SK-N-SH (cell line): Measurements from ENCODE around the gene OVOL1. TPM values are rescaled to one million over a fixed set of nuclear protein-coding genes. Genes with fewer than 3 reads are reported as not detected.

Experiments used
- CTCF ChIA-PET: fragments of 300-600, 350-600 bp; formaldehyde crosslinking; extraction: SDS; loops from one replicate; lab custom pipeline; 2021; lab: Yijun Ruan, JAX
- POLR2A ChIA-PET: fragments of 350-600 bp; sonication (Branson Sonifier 250); formaldehyde crosslinking; extraction: SDS; loops from one replicate; lab custom pipeline; 2020; ENCODE audit warnings: antibody characterized with exemption, inconsistent platforms; lab: Yijun Ruan, JAX
- DNase-seq: peaks from one replicate; pipeline ENCODE4 v3.0.0; 2012
- H2AFZ ChIP-seq: fragments of 200-600 bp; sonication (generic); 2 replicates; pipeline ENCODE4 v1.8.1; 2016; ENCODE audit warnings: antibody characterized with exemption, mild to moderate bottlenecking, low read depth
- H3F3A ChIP-seq: fragments of 200-600 bp; sonication (generic); replicated peaks from 2 replicates; pipeline ENCODE3; 2016; ENCODE audit warnings: antibody characterized with exemption, mild to moderate bottlenecking; ENCODE audit not compliant: insufficient read depth
- H3K27ac ChIP-seq, 2 experiments: fragments of 200-500 bp in 1 of 2; fragments of 200-600 bp in 1 of 2; sonication (Bioruptor generic) in 1 of 2; sonication (generic), shearing (Covaris generic) in 1 of 2; 2 replicates each; pipeline versions ENCODE4 v1.5.1 to v1.6.1; 2014 to 2016; ENCODE audit warnings: low read depth in 2 of 2, inconsistent platforms in 1 of 2, low read length in 1 of 2, mild to moderate bottlenecking in 1 of 2, mixed read lengths in 1 of 2
- H3K27me3 ChIP-seq: fragments of 200-600 bp; sonication (generic), shearing (Covaris generic); 2 replicates; pipeline ENCODE4 v1.6.1; 2016; ENCODE audit warnings: mixed run types; ENCODE audit not compliant: insufficient read depth
- H3K36me3 ChIP-seq, 2 experiments: fragments of 200-500 bp in 1 of 2; fragments of 200-600 bp in 1 of 2; sonication (Bioruptor generic) in 1 of 2; sonication (generic) in 1 of 2; replicated peaks in 1 of 2; 2 replicates each; pipeline versions ENCODE3 to v1.5.1; 2014 to 2016; ENCODE audit warnings: low read length in 1 of 2, mild to moderate bottlenecking in 1 of 2; ENCODE audit not compliant: insufficient read depth in 2 of 2, control insufficient read depth in 1 of 2
- H3K4me1 ChIP-seq, 2 experiments: fragments of 200-500 bp in 1 of 2; fragments of 200-600 bp in 1 of 2; sonication (Bioruptor generic) in 1 of 2; sonication (generic), shearing (Covaris generic) in 1 of 2; 2 replicates each; pipeline versions ENCODE4 v1.5.1 to v1.6.1; 2014 to 2016; ENCODE audit warnings: low read depth in 1 of 2, low read length in 1 of 2, mixed run types in 1 of 2; ENCODE audit not compliant: insufficient read depth in 2 of 2, control insufficient read depth in 1 of 2
- H3K4me2 ChIP-seq: fragments of 200-600 bp; sonication (generic), shearing (Covaris generic); 2 replicates; pipeline ENCODE4 v1.6.1; 2017; ENCODE audit warnings: mixed run types
- H3K4me3 ChIP-seq, 2 experiments: fragments of 200-500 bp in 1 of 2; fragments of 200-600 bp in 1 of 2; sonication (Bioruptor generic) in 1 of 2; sonication (generic), shearing (Covaris generic) in 1 of 2; 2 replicates each; pipeline versions ENCODE4 v1.5.1 to v1.8.1; 2014 to 2016; ENCODE audit warnings: low read depth in 2 of 2, inconsistent platforms in 1 of 2, low read length in 1 of 2, mild to moderate bottlenecking in 1 of 2, mixed read lengths in 1 of 2, moderate library complexity in 1 of 2
- H3K79me2 ChIP-seq: fragments of 200-600 bp; sonication (generic); 2 replicates; pipeline ENCODE4 v1.8.1; 2017; ENCODE audit warnings: mild to moderate bottlenecking; ENCODE audit not compliant: insufficient read depth
- H3K9ac ChIP-seq: fragments of 200-600 bp; sonication (generic); 2 replicates; pipeline ENCODE4 v1.6.1; 2017; ENCODE audit warnings: mixed run types
- H3K9me2 ChIP-seq: fragments of 200-600 bp; sonication (generic); 2 replicates; pipeline ENCODE4 v1.6.1; 2017; ENCODE audit warnings: mixed run types
- H3K9me3 ChIP-seq: fragments of 200-600 bp; sonication (generic); 2 replicates; pipeline ENCODE4 v1.6.1; 2017; ENCODE audit warnings: mixed run types, mild to moderate bottlenecking, moderate library complexity
- H4K20me1 ChIP-seq: fragments of 200-600 bp; sonication (generic); 2 replicates; pipeline ENCODE4 v1.6.1; 2017; ENCODE audit warnings: mild to moderate bottlenecking, mixed run types; ENCODE audit not compliant: insufficient read depth
- CHD2 ChIP-seq: fragments of 150-350 bp; IDR thresholded peaks from 2 replicates; pipeline ENCODE4 v1.6.1; 2018; ENCODE audit warnings: low read length; ENCODE audit not compliant: partially characterized antibody
- CTCF ChIP-seq: fragments of 200-600 bp; sonication (generic); IDR thresholded peaks from 2 replicates; pipeline ENCODE4 v1.6.1; 2017; ENCODE audit warnings: antibody characterized with exemption, mild to moderate bottlenecking, moderate library complexity
- ELF1 ChIP-seq: IDR thresholded peaks from 2 replicates; pipeline ENCODE4 v1.4.0; 2012
- EP300 ChIP-seq, 2 experiments: IDR thresholded peaks; 2 replicates each; pipeline versions ENCODE4 v1.4.0 to v1.6.1; 2012; ENCODE audit warnings: borderline replicate concordance in 1 of 2, low read depth in 1 of 2, low read length in 1 of 2
- FOXM1 ChIP-seq: IDR thresholded peaks from 2 replicates; pipeline ENCODE4 v1.4.0; 2012; ENCODE audit warnings: low read depth, mild to moderate bottlenecking
- IRF3 ChIP-seq: fragments of 150-350 bp; IDR thresholded peaks from 2 replicates; pipeline ENCODE4 v1.6.1; 2016; ENCODE audit warnings: mild to moderate bottlenecking, low read depth, low read length
- MEF2A ChIP-seq: IDR thresholded peaks from 2 replicates; pipeline ENCODE4 v1.4.0; 2012; ENCODE audit warnings: low read depth, borderline replicate concordance
- NRF1 ChIP-seq: IDR thresholded peaks from 2 replicates; pipeline ENCODE4 v1.6.1; 2012; ENCODE audit warnings: low read depth, mild to moderate bottlenecking, low read length
- PBX3 ChIP-seq: IDR thresholded peaks from 2 replicates; pipeline ENCODE4; 2012
- RCOR1 ChIP-seq: fragments of 150-350 bp; IDR thresholded peaks from 2 replicates; pipeline ENCODE4 v1.6.1; 2017; ENCODE audit warnings: antibody characterized with exemption, low read length
- SMC3 ChIP-seq: IDR thresholded peaks from 2 replicates; pipeline ENCODE4 v1.6.1; 2012; ENCODE audit warnings: low read depth, low read length, improper control_type of control experiment
- TEAD4 ChIP-seq: IDR thresholded peaks from 2 replicates; pipeline ENCODE4 v1.4.0; 2012; ENCODE audit warnings: mild to moderate bottlenecking, borderline replicate concordance; ENCODE audit not compliant: insufficient read depth
- YY1 ChIP-seq: IDR thresholded peaks from 2 replicates; pipeline ENCODE4 v1.4.0; 2012; ENCODE audit warnings: low read depth, mild to moderate bottlenecking
- WGBS: methylation state at CpG from one replicate; pipeline ENCODE4 v1.1.6; 2017; ENCODE audit warnings: low lambda C conversion rate; 5-methylcytosine and 5-hydroxymethylcytosine counted together
- polyA plus RNA-seq, 3 experiments: library from polyadenylated mRNA; depleted of rRNA; stranded (reverse); fragments of >200 nt; gene quantifications; 2 replicates each; pipeline ENCODE4 v1.2.3, GENCODE V29; 2012
- TF ChIP-seq, protein P1 (sequence below): IDR thresholded peaks from 2 replicates; pipeline ENCODE4 v1.4.0; 2012; ENCODE audit warnings: low read depth, borderline replicate concordance

OVOL1 gene
- polyA plus RNA-seq, 1 of the 3 experiments (the other 2 are of a cell fraction) = not detected

- Histone ChIP-seq H4K20me1 (no peaks in the 10 kb centered on the region), H3K27ac (no peak overlapping the region), H3K4me3 (no peak overlapping the region), H3K36me3 (no peaks in the 10 kb centered on the region), H3K79me2 (no peaks in the 10 kb centered on the region), H3K9me3 (no peaks in the 10 kb centered on the region), H3K9ac (no peak overlapping the region), H3K4me1 (no peaks in the 10 kb centered on the region; a peak in 1 of 4 replicates), H3F3A (no peaks in the 10 kb centered on the region), H3K4me2 (no peak overlapping the region), H3K9me2 (no peaks in the 10 kb centered on the region), H2AFZ (no peak overlapping the region), H3K27me3 (peaks cover 4% of the 10 kb centered on the region)
- no peak for DNase-seq
- ChIA-PET POLR2A (no interaction called here), CTCF (interaction anchor here (0.7 to 19.1 kb wide), 4 partner anchors 13 to 195 kb away, joined by 3 to 152 read pairs (median 4); partner anchors contain the start of gene AP5B1)
- TF ChIP-seq CTCF = no peak
- TF ChIP-seq MEF2A = no peak
- no peak for TF ChIP-seq CHD2
- no peak for TF ChIP-seq EP300 (IDR thresholded peaks at IDR 0.05; ENCODE audit: borderline replicate concordance in 1 of 2, low read depth in 1 of 2, low read length in 1 of 2)
- TF ChIP-seq FOXM1 = no peak
- no peak for TF ChIP-seq IRF3
- no peak for TF ChIP-seq YY1
- TF ChIP-seq RCOR1 = no peak
- TF ChIP-seq, protein P1, sequence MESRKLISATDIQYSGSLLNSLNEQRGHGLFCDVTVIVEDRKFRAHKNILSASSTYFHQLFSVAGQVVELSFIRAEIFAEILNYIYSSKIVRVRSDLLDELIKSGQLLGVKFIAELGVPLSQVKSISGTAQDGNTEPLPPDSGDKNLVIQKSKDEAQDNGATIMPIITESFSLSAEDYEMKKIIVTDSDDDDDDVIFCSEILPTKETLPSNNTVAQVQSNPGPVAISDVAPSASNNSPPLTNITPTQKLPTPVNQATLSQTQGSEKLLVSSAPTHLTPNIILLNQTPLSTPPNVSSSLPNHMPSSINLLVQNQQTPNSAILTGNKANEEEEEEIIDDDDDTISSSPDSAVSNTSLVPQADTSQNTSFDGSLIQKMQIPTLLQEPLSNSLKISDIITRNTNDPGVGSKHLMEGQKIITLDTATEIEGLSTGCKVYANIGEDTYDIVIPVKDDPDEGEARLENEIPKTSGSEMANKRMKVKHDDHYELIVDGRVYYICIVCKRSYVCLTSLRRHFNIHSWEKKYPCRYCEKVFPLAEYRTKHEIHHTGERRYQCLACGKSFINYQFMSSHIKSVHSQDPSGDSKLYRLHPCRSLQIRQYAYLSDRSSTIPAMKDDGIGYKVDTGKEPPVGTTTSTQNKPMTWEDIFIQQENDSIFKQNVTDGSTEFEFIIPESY = no peak
- no peak for TF ChIP-seq SMC3
- no peak for TF ChIP-seq PBX3
- TF ChIP-seq ELF1 = no peak
- TF ChIP-seq NRF1 = no peak
- no peak for TF ChIP-seq TEAD4
- WGBS = 75% methylated on average over 27 of the region's 42 CpGs
Observed at GRCh38 chr11:65794570-65795510, 8.0 kb downstream of the OVOL1 start.
